OCI-LY1 (cell line): Measurements from ENCODE around the gene KAT2B.

Source experiments
- CTCF ChIP-seq: fragments of 200-600 bp; sonication (generic), shearing (Covaris generic); IDR thresholded peaks from 2 replicates; pipeline ENCODE4 v1.5.1; 2017; ENCODE audit warnings: mild to moderate bottlenecking, antibody characterized with exemption, low read length, moderate library complexity, mixed read lengths
- EZH2 ChIP-seq: fragments of 200-600 bp; sonication (generic), shearing (Covaris generic); IDR thresholded peaks from 2 replicates; pipeline ENCODE4 v1.8.0; 2017; ENCODE audit warnings: borderline replicate concordance, mixed run types, mild to moderate bottlenecking, antibody characterized with exemption, low read length, moderate library complexity, mixed read lengths

DNA sequence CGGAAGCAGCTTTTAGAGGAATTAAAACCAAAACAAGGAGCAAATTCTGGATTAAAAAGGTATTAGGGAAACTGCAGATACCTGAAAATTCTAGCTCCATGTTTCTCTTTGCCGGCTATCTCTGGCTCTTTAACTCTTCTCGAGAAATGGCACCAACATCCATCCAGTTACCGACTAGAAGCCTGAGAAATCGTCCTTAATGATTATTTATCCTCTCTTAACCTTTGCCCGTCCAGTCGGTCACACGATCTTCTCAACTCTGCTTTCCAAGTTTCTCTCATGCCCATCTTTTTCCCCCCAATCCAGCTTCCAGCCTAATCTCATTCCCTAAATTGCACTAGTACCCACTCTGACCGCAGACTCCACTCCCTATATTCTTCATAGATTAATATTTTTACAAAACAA is 146.4 kb downstream of the KAT2B start:
- TF ChIP-seq CTCF: no peak
- no peak for TF ChIP-seq EZH2
